HepG2 (cell line): ENCODE measurements around the gene TMC8. TPM values are rescaled to one million over a fixed set of nuclear protein-coding genes. Genes with fewer than 3 reads are reported as not detected.

Source experiments
- HOXA5 ChIP-seq: sonication (generic); formaldehyde crosslinking; IDR thresholded peaks from 2 replicates; pipeline ENCODE4 v1.4.0; 2020; ENCODE audit warnings: missing genetic modification reagents
- KMT2B ChIP-seq: IDR thresholded peaks from 2 replicates; pipeline ENCODE4 v1.6.1; 2016; ENCODE audit warnings: missing genetic modification reagents, missing compliant biosample characterization
- NONO ChIP-seq, 2 experiments: fragments of 450-650 bp in 1 of 2; sonication (generic) in 1 of 2; formaldehyde crosslinking in 1 of 2; IDR thresholded peaks in 1 of 2; conservative IDR thresholded peaks in 1 of 2; 2 replicates each; pipeline versions ENCODE4 v1.6.1 to v1.8.0; 2017 to 2022; ENCODE audit warnings: mild to moderate bottlenecking in 1 of 2, missing genetic modification reagents in 1 of 2, moderate library complexity in 1 of 2
- NR1H2 ChIP-seq: sonication (generic); formaldehyde crosslinking; IDR thresholded peaks from 2 replicates; pipeline ENCODE4 v1.8.1; 2022; ENCODE audit warnings: low read depth, missing genetic modification reagents, borderline replicate concordance
- RCOR2 ChIP-seq: IDR thresholded peaks from 2 replicates; pipeline ENCODE4 v1.6.1; 2016; ENCODE audit warnings: missing biosample characterization, missing genetic modification reagents
- SPEN ChIP-seq: sonication (generic); formaldehyde crosslinking; IDR thresholded peaks from 2 replicates; pipeline ENCODE4 v1.5.1; 2020; ENCODE audit warnings: low read depth, mild to moderate bottlenecking, missing genetic modification reagents
- TEAD2 ChIP-seq: sonication (generic); formaldehyde crosslinking; IDR thresholded peaks from 2 replicates; pipeline ENCODE4 v1.9.0; 2021; ENCODE audit warnings: missing genetic modification reagents
- ZNF253 ChIP-seq: sonication (generic); formaldehyde crosslinking; IDR thresholded peaks from 2 replicates; pipeline ENCODE4 v1.8.0; 2022; ENCODE audit warnings: mild to moderate bottlenecking, missing genetic modification reagents, borderline replicate concordance
- ZNF335 ChIP-seq: sonication (generic); formaldehyde crosslinking; IDR thresholded peaks from 2 replicates; pipeline ENCODE4 v1.4.0; 2020; ENCODE audit warnings: missing genetic modification reagents
- ZNF550 ChIP-seq: sonication (generic); formaldehyde crosslinking; IDR thresholded peaks from 2 replicates; pipeline ENCODE4 v1.4.0; 2020; ENCODE audit warnings: mild to moderate bottlenecking, missing genetic modification reagents, borderline replicate concordance
- ZNF598 ChIP-seq: sonication (generic); formaldehyde crosslinking; IDR thresholded peaks from 2 replicates; pipeline ENCODE4 v1.5.1; 2020; ENCODE audit warnings: mild to moderate bottlenecking, missing genetic modification reagents, borderline replicate concordance
- polyA plus RNA-seq, 8 experiments: library from polyadenylated mRNA; depleted of rRNA in 3 of 8; stranded (reverse) in 7 of 8; unstranded in 1 of 8; fragments of >200 nt; fragmentation: Illumina TruSeq in 4 of 8; extraction: Trizol in 4 of 8; gene quantifications; 2 replicates each; pipeline versions ENCODE4 v1.2.1 to v1.2.3, GENCODE V29; 2011 to 2016; ENCODE audit warnings: low read depth in 4 of 8, missing spikeins in 1 of 8, mixed read lengths in 1 of 8; ENCODE audit not compliant: insufficient read depth in 1 of 8
- total RNA-seq, 5 experiments: library from RNA; depleted of rRNA; stranded (reverse); fragments of >200 nt; fragmentation: Illumina TruSeq; extraction: Trizol; gene quantifications; 2 replicates each; pipeline ENCODE4 v1.2.3, GENCODE V29; 2016; ENCODE audit warnings: low read depth in 1 of 5
- TF ChIP-seq, protein P1 (sequence below): sonication (generic); formaldehyde crosslinking; IDR thresholded peaks from 2 replicates; pipeline ENCODE4 v1.5.0; 2020; ENCODE audit warnings: mild to moderate bottlenecking, missing genetic modification reagents, borderline replicate concordance
- TF ChIP-seq, protein P2 (sequence below): sonication (generic); formaldehyde crosslinking; IDR thresholded peaks from 2 replicates; pipeline ENCODE4 v1.5.0; 2020; ENCODE audit warnings: mild to moderate bottlenecking, missing genetic modification reagents, borderline replicate concordance
- TF ChIP-seq, protein P3 (sequence below): sonication (generic); formaldehyde crosslinking; IDR thresholded peaks from 2 replicates; pipeline ENCODE4 v1.5.0; 2020; ENCODE audit warnings: mild to moderate bottlenecking, missing genetic modification reagents
- TF ChIP-seq, protein P4 (sequence below): sonication (generic); formaldehyde crosslinking; IDR thresholded peaks from 2 replicates; pipeline ENCODE4 v1.5.1; 2020; ENCODE audit warnings: missing genetic modification reagents, mild to moderate bottlenecking, borderline replicate concordance
- TF ChIP-seq, protein P5 (sequence below): sonication (generic); formaldehyde crosslinking; conservative IDR thresholded peaks from 2 replicates; pipeline ENCODE4 v1.8.0; 2022; ENCODE audit warnings: mild to moderate bottlenecking, moderate library complexity, missing genetic modification reagents

The TMC8 gene
- total and polyA plus RNA-seq, 2 of the 13 experiments (the other 11 are each of a cell fraction or from before 2014, with no cell fraction given) = 0.53 to 7.8 TPM

DNA sequence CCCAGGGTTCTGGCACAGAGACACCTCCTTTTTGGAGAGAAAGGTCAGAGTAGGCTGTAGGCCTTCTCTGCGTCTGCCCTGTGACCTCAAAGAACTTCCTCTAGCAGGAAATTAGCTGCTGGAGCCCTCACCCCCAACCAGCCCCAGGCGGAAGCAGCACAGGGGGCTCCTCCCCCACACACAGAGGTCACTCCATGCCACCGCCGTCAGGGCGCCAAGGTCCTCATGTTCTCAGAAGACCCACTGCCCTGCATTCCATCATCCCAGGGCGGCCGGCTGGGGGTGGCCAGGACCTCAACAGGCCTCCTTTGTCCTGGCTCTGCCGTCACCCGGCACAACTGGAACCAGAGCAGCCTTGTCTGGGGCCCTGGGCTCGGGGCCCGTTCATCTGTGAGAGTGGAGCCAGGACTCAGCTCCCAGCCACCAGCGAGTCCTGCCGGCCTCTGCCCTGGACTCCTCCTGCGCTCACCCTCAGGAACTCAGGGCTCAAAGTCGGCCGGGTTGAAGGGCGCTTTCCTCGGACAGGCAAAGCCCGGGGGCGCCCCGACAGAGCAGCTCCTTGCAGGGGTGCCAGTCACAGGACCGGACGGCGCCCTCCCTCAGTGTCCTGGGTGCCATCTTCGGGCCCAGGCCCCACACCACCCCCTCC, 3.2 kb upstream of the TMC8 start (continued):
- TF ChIP-seq, protein P1, sequence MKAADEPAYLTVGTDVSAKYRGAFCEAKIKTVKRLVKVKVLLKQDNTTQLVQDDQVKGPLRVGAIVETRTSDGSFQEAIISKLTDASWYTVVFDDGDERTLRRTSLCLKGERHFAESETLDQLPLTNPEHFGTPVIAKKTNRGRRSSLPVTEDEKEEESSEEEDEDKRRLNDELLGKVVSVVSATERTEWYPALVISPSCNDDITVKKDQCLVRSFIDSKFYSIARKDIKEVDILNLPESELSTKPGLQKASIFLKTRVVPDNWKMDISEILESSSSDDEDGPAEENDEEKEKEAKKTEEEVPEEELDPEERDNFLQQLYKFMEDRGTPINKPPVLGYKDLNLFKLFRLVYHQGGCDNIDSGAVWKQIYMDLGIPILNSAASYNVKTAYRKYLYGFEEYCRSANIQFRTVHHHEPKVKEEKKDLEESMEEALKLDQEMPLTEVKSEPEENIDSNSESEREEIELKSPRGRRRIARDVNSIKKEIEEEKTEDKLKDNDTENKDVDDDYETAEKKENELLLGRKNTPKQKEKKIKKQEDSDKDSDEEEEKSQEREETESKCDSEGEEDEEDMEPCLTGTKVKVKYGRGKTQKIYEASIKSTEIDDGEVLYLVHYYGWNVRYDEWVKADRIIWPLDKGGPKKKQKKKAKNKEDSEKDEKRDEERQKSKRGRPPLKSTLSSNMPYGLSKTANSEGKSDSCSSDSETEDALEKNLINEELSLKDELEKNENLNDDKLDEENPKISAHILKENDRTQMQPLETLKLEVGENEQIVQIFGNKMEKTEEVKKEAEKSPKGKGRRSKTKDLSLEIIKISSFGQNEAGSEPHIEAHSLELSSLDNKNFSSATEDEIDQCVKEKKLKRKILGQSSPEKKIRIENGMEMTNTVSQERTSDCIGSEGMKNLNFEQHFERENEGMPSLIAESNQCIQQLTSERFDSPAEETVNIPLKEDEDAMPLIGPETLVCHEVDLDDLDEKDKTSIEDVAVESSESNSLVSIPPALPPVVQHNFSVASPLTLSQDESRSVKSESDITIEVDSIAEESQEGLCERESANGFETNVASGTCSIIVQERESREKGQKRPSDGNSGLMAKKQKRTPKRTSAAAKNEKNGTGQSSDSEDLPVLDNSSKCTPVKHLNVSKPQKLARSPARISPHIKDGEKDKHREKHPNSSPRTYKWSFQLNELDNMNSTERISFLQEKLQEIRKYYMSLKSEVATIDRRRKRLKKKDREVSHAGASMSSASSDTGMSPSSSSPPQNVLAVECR (CRISPR knock-in tag) = peak; percentile 82
- TF ChIP-seq NR1H2 (CRISPR knock-in tag) = no peak
- TF ChIP-seq, protein P2, sequence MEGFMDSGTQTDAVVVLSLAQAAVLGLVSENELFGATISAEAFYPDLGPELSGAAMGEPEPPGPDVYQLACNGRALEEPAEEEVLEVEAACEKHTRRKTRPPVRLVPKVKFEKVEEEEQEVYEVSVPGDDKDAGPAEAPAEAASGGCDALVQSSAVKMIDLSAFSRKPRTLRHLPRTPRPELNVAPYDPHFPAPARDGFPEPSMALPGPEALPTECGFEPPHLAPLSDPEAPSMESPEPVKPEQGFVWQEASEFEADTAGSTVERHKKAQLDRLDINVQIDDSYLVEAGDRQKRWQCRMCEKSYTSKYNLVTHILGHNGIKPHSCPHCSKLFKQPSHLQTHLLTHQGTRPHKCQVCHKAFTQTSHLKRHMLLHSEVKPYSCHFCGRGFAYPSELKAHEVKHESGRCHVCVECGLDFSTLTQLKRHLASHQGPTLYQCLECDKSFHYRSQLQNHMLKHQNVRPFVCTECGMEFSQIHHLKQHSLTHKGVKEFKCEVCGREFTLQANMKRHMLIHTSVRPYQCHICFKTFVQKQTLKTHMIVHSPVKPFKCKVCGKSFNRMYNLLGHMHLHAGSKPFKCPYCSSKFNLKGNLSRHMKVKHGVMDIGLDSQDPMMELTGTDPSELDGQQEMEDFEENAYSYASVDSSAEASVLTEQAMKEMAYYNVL (CRISPR knock-in tag) = peak; percentile 23; the same call in 1 of the 2 replicates
- TF ChIP-seq, protein P3, sequence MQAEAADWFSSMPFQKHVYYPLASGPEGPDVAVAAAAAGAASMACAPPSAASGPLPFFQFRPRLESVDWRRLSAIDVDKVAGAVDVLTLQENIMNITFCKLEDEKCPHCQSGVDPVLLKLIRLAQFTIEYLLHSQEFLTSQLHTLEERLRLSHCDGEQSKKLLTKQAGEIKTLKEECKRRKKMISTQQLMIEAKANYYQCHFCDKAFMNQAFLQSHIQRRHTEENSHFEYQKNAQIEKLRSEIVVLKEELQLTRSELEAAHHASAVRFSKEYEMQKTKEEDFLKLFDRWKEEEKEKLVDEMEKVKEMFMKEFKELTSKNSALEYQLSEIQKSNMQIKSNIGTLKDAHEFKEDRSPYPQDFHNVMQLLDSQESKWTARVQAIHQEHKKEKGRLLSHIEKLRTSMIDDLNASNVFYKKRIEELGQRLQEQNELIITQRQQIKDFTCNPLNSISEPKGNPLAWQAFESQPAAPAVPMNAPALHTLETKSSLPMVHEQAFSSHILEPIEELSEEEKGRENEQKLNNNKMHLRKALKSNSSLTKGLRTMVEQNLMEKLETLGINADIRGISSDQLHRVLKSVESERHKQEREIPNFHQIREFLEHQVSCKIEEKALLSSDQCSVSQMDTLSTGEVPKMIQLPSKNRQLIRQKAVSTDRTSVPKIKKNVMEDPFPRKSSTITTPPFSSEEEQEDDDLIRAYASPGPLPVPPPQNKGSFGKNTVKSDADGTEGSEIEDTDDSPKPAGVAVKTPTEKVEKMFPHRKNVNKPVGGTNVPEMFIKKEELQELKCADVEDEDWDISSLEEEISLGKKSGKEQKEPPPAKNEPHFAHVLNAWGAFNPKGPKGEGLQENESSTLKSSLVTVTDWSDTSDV (CRISPR knock-in tag) = 0 out of 2 replicates have a peak, but pooled peaks have one; percentile 49
- TF ChIP-seq TEAD2 (CRISPR knock-in tag) = no peak
- no peak; the same call in 1 of the 2 replicates for TF ChIP-seq HOXA5 (CRISPR knock-in tag)
- 0 out of 2 replicates have a peak, but pooled peaks have one; percentile 37 for TF ChIP-seq ZNF335 (CRISPR knock-in tag)
- 0 out of 2 replicates have a peak, but pooled peaks have one; percentile 14 for TF ChIP-seq ZNF550
- TF ChIP-seq SPEN = peak; percentile 35
- no peak; the same call in 1 of the 2 replicates for TF ChIP-seq ZNF253 (CRISPR knock-in tag)
- TF ChIP-seq, protein P4, sequence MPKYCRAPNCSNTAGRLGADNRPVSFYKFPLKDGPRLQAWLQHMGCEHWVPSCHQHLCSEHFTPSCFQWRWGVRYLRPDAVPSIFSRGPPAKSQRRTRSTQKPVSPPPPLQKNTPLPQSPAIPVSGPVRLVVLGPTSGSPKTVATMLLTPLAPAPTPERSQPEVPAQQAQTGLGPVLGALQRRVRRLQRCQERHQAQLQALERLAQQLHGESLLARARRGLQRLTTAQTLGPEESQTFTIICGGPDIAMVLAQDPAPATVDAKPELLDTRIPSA (CRISPR knock-in tag) = no peak
- TF ChIP-seq ZNF598 (CRISPR knock-in tag) = no peak
- peak; percentile 22; the same call in 1 of the 2 replicates for TF ChIP-seq RCOR2 (CRISPR knock-in tag)
- TF ChIP-seq, protein P5, sequence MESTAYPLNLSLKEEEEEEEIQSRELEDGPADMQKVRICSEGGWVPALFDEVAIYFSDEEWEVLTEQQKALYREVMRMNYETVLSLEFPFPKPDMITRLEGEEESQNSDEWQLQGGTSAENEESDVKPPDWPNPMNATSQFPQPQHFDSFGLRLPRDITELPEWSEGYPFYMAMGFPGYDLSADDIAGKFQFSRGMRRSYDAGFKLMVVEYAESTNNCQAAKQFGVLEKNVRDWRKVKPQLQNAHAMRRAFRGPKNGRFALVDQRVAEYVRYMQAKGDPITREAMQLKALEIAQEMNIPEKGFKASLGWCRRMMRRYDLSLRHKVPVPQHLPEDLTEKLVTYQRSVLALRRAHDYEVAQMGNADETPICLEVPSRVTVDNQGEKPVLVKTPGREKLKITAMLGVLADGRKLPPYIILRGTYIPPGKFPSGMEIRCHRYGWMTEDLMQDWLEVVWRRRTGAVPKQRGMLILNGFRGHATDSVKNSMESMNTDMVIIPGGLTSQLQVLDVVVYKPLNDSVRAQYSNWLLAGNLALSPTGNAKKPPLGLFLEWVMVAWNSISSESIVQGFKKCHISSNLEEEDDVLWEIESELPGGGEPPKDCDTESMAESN (CRISPR knock-in tag) = peak; percentile 61; the same call in 1 of the 2 replicates
- no peak for TF ChIP-seq NONO (IDR thresholded peaks at IDR 0.05)
- TF ChIP-seq NONO (CRISPR knock-in tag; conservative IDR thresholded peaks at IDR 0.05) = peak; percentile 83
- TF ChIP-seq KMT2B (CRISPR knock-in tag) = no peak; the same call in 1 of the 2 replicates
